ENCODE results near the gene KCNG2. TPM values are rescaled to one million over a fixed set of nuclear protein-coding genes. Genes with fewer than 3 reads are reported as not detected.

KCNG2 gene
- polyA plus RNA-seq, 1 donor from 2014 or later = not detected

DNA sequence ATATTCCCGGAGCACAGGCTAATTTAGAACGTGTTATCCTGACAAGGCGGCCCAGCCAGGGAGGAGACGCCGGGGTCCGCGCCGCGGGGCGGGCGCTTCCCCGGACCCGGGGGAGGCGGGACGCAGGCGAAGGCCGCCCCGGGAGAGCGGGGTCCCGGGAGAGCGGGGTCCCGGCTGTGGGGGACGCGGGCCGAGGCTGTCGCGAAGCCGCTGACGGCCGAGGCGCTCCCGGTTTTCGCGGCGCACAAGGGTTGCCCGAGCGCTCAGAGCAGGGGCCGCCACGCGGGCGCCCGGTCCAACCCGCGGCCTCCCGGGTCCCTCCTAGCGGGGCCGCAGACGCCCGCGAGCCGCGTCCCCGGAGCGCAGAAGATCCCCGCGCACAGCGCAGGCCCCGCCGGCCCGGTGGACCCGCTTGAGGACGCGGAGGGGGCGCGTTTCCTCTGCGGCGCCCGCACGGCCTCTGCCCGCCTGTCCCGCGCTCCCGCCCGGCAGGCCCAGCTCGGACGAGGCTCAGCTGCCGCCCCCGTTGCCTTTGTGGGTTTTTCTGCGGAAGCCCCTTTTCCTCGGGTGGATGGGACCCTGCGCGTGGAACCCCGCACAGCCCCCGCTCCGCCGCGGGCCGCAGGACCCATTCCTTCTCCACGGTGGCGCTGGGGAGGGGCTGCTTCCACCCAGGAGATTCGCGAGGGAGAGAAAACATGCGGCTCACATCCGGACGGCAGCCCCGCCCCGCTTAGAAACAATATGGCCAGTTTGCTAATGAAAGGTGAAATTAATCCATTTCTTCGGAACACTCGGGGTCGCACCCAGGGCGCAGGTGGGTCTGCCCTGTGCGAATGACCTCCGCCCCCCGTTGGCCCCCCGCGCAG is 9.6 kb upstream of the KCNG2 start:
- TF ChIP-seq POLR2AphosphoS5 (IDR thresholded peaks at IDR 0.05) (no peak), SMC3 (conservative IDR thresholded peaks at IDR 0.05; ENCODE audit: poor library complexity) (no peak), EP300 (conservative IDR thresholded peaks at IDR 0.05; ENCODE audit: poor library complexity, severe bottlenecking) (no peak)
- TF ChIP-seq, protein P1, sequence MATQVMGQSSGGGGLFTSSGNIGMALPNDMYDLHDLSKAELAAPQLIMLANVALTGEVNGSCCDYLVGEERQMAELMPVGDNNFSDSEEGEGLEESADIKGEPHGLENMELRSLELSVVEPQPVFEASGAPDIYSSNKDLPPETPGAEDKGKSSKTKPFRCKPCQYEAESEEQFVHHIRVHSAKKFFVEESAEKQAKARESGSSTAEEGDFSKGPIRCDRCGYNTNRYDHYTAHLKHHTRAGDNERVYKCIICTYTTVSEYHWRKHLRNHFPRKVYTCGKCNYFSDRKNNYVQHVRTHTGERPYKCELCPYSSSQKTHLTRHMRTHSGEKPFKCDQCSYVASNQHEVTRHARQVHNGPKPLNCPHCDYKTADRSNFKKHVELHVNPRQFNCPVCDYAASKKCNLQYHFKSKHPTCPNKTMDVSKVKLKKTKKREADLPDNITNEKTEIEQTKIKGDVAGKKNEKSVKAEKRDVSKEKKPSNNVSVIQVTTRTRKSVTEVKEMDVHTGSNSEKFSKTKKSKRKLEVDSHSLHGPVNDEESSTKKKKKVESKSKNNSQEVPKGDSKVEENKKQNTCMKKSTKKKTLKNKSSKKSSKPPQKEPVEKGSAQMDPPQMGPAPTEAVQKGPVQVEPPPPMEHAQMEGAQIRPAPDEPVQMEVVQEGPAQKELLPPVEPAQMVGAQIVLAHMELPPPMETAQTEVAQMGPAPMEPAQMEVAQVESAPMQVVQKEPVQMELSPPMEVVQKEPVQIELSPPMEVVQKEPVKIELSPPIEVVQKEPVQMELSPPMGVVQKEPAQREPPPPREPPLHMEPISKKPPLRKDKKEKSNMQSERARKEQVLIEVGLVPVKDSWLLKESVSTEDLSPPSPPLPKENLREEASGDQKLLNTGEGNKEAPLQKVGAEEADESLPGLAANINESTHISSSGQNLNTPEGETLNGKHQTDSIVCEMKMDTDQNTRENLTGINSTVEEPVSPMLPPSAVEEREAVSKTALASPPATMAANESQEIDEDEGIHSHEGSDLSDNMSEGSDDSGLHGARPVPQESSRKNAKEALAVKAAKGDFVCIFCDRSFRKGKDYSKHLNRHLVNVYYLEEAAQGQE (IDR thresholded peaks at IDR 0.05; ENCODE audit: borderline replicate concordance) = no peak
- H3K9me2 ChIP-seq (ENCODE audit: insufficient read depth, low read length) = no peaks in the 10 kb centered on the region
- H3K9me3 ChIP-seq (ENCODE audit: low read length) = peaks cover 4% of the 10 kb centered on the region
- no peak overlapping the region for H2AFZ ChIP-seq (ENCODE audit: low read depth, low read length)
- H3K27me3 ChIP-seq (ENCODE audit: insufficient read depth, low read depth, low read length) = peaks cover 37% of the 10 kb centered on the region
- H3K4me2 ChIP-seq (ENCODE audit: low read length) = no peak overlapping the region
- H4K20me1 ChIP-seq (ENCODE audit: insufficient read depth) = no peaks in the 10 kb centered on the region
- H3K9ac ChIP-seq (ENCODE audit: low read length) = no peak overlapping the region
- no peaks in the 10 kb centered on the region for H3K79me2 ChIP-seq (replicated peaks; ENCODE audit: insufficient read depth, low read length)
- no peaks in the 10 kb centered on the region for H3K36me3 ChIP-seq (ENCODE audit: insufficient read depth, low read length)
- peak overlapping the region; percentile 37 for H3K4me3 ChIP-seq (ENCODE audit: low read length)
- H3F3A ChIP-seq (ENCODE audit: insufficient read depth, low read length, poor library complexity, severe bottlenecking) = no peaks in the 10 kb centered on the region
- no peak overlapping the region for H3K27ac ChIP-seq (ENCODE audit: low read length)

DNA sequence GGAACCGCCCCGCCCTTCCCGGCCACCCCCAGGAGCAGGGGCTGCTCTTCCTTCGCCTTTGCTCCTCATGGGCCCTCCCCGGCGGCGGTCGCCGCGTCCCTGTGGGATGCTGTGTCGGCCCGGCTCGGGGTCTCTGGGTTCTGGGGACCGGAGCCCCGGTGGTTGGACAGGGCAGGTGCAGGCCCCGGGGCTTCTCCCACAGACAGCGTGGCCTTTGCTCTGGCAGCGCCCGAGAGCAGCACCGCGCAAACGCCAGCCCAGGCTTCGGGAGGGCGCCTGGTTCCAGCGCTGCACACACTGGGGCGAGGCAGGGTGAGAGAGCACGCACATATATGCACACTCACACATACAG is 9.0 kb upstream of the KCNG2 start:
- Histone ChIP-seq H3F3A (ENCODE audit: insufficient read depth, low read length, poor library complexity, severe bottlenecking) (no peaks in the 10 kb centered on the region), H3K79me2 (replicated peaks; ENCODE audit: insufficient read depth, low read length) (no peaks in the 10 kb centered on the region), H3K9ac (ENCODE audit: low read length) (no peak overlapping the region), H3K27ac (ENCODE audit: low read length) (no peak overlapping the region), H3K4me3 (ENCODE audit: low read length) (no peak overlapping the region), H3K4me2 (ENCODE audit: low read length) (no peak overlapping the region), H3K27me3 (ENCODE audit: insufficient read depth, low read depth, low read length) (peaks cover 37% of the 10 kb centered on the region), H3K9me2 (ENCODE audit: insufficient read depth, low read length) (no peaks in the 10 kb centered on the region), H4K20me1 (ENCODE audit: insufficient read depth) (no peaks in the 10 kb centered on the region), H3K9me3 (ENCODE audit: low read length) (peaks cover 4% of the 10 kb centered on the region), H2AFZ (ENCODE audit: low read depth, low read length) (no peak overlapping the region), H3K36me3 (ENCODE audit: insufficient read depth, low read length) (no peaks in the 10 kb centered on the region)
- TF ChIP-seq SMC3 (conservative IDR thresholded peaks at IDR 0.05; ENCODE audit: poor library complexity) (no peak), MXI1 (conservative IDR thresholded peaks at IDR 0.05; ENCODE audit: poor library complexity, severe bottlenecking) (no peak), EZH2 (IDR thresholded peaks at IDR 0.05; ENCODE audit: borderline replicate concordance, insufficient read depth, low read length, poor library complexity, severe bottlenecking) (no peak), POLR2AphosphoS5 (IDR thresholded peaks at IDR 0.05) (no peak), TAF1 (IDR thresholded peaks at IDR 0.05; ENCODE audit: low read depth) (no peak), RAD21 (conservative IDR thresholded peaks at IDR 0.05) (no peak)
- TF ChIP-seq, protein P1 (IDR thresholded peaks at IDR 0.05; ENCODE audit: borderline replicate concordance) = no peak
- TF ChIP-seq, protein P2, sequence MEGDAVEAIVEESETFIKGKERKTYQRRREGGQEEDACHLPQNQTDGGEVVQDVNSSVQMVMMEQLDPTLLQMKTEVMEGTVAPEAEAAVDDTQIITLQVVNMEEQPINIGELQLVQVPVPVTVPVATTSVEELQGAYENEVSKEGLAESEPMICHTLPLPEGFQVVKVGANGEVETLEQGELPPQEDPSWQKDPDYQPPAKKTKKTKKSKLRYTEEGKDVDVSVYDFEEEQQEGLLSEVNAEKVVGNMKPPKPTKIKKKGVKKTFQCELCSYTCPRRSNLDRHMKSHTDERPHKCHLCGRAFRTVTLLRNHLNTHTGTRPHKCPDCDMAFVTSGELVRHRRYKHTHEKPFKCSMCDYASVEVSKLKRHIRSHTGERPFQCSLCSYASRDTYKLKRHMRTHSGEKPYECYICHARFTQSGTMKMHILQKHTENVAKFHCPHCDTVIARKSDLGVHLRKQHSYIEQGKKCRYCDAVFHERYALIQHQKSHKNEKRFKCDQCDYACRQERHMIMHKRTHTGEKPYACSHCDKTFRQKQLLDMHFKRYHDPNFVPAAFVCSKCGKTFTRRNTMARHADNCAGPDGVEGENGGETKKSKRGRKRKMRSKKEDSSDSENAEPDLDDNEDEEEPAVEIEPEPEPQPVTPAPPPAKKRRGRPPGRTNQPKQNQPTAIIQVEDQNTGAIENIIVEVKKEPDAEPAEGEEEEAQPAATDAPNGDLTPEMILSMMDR (IDR thresholded peaks at IDR 0.05; ENCODE audit: poor library complexity, severe bottlenecking) = no peak
